Renal cortical epithelial cell (primary cell): ENCODE measurements around the gene RABL6. TPM values are rescaled to one million over a fixed set of nuclear protein-coding genes. Genes with fewer than 3 reads are reported as not detected.
A peak's percentile ranks its signal among the peaks of the same experiment; 100 is the strongest.
"Not testable (repeated sequence)": the region's sequence is repeated elsewhere in the genome, so short reads cannot be mapped to it uniquely, and the experiment has no call there.

Source experiments
- DNase-seq: peaks from one replicate; pipeline ENCODE4 v3.0.0-alpha.2; 2011; ENCODE audit warnings: low read depth
- total RNA-seq: library from RNA; depleted of rRNA; stranded (reverse); fragments of >200 nt; gene quantifications from 2 replicates; pipeline ENCODE4 v1.2.3, GENCODE V29; 2014

RABL6 gene
- total RNA-seq, 1 donor from 2014 or later, result 51.1 TPM

GRCh38 chr9:136775191-136775590 is 32.6 kb upstream of the RABL6 start:
- DNase-seq, result no peak

DNA sequence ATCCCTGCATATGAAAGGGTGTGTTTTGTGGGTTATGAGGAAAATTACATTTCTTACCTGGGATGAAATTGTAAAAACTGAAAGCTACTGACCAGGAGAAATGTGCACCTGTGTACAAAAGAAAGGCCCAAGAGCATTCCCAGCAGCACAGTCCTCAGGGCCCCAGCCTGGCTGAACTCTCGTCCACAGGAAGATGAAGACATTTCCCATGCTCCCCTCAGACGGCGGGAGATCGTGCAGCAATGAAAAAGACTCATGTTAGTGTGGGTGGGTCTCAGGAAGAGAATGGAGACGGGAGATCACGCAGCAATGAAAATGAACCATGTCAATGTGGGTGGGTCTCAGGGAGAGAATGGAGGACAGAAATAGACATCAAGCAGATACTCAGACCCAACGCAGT is 30.8 kb upstream of the RABL6 start:
- no peak for DNase-seq

DNA sequence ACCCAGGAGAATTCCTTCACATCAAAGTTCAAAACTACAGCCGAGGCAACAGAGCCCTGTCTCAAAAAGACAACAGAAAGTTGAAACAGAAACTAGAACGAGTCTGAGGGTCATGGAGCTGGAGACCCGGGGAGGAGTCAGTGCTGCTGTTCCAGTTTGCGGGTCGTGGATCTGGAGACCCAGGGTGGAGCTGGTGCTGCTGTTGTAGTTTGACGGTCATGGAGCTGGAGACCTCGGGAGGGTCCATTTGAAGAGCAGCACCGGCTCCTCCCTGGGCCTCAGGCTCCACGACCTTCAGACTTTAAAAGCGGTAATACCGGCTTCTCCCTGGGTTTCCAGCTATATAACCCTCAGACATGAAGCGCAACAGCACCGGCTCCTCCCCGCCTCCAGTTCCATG is 30.4 kb upstream of the RABL6 start:
- no peak for DNase-seq

GRCh38 chr9:136779808-136780207 is 27.9 kb upstream of the RABL6 start:
- DNase-seq, result no peak

DNA sequence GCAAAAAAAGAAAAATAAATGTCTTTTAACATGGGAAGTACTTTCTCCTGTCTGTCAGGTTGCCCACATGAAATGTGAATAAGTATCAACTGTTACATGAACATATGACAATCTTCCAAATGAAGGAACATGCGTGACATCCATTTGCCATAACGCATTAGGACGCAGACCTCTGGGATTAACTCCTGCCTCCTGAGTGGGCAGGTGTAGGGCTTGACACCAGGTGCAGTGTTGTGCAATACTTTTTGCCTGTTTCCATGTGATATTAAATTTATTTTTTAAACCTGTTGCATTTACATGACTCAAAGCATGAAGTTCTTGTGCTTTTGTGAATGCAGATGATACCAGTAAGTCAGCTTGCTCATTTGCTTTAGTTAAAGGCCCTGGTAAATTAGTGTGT is 25.3 kb upstream of the RABL6 start:
- no peak for DNase-seq

GRCh38 chr9:136784249-136784996 is 23.3 kb upstream of the RABL6 start:
- no peak for DNase-seq

DNA sequence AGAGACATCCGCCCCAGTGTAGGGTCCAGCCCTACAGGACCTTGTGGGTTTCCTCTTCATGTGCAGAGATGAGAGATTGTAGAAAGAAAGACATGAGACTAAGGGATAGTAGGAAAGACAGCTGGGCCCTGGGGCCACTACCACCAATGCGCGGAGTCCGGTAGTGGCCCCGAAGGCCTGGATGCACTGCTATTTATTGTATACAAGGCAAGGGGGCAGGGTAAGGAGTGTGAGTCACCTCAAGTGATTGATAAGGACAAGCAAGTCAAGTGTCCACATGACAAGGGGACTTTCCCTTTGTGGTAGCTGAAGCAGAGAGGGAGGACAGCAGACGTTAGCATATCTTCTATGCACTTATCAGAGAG is 22.8 kb upstream of the RABL6 start:
- DNase-seq, result no peak

DNA sequence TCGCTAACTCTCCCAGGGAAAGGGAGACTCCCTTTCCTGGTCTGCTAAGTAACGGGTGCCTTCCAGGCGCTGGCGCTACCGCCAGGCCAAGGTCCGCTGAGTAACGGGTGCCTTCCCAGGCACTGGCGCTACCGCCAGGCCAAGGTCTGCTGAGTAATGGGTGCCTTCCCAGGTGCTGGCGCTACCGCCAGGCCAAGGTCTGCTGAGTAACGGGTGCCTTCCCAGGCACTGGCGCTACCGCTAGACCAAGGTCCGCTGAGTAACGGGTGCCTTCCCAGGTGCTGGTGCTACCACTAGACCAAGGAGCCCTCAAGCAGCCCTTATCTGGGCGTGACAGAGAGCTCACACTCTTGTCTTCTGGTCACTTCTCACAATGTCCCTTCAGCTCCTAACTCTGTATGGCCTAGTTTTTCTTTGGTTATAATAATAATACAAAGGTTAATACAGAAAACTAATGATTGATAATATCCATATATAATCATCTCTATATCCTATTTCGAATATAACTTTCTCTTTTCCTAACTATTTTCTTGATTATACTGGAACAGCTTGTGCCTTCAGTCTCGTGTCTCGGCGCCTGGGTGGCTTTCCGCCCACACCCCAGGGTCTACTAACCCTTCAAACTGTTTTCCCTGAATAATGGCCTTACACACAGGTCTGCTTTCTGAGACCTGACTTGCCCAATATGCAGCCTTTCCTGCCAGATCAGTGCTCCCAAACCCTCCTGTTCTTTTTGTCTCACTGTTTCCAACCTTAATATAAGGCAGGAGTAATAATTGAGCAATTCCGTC is 22.0 kb upstream of the RABL6 start:
- not testable (repeated sequence) for DNase-seq

DNA sequence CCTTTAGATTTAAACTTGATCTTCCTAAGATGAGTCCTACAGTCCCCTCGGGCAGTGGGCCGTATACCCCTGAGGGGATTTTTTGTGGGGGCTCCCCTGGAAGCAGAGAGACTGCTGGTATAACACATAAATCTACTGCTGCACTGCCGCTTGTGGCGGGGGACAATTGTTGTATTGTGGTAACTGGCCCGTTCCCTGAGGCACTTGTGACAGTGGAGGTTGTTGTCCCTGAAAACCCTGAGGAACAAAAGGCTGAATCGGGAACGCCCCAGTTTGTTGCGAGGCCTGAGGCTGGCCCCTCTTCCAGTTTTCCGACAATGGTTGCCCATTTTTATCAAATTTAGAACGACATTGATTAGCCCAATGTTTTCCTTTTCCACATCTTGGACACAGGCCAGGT is 21.3 kb upstream of the RABL6 start:
- no peak for DNase-seq

- not testable (repeated sequence) for DNase-seq
These were observed 20.8 kb upstream of the RABL6 start for GRCh38 chr9:136786983-136787382.

- no peak for DNase-seq
These were observed 19.9 kb upstream of the RABL6 start for GRCh38 chr9:136787690-136788400.

DNA sequence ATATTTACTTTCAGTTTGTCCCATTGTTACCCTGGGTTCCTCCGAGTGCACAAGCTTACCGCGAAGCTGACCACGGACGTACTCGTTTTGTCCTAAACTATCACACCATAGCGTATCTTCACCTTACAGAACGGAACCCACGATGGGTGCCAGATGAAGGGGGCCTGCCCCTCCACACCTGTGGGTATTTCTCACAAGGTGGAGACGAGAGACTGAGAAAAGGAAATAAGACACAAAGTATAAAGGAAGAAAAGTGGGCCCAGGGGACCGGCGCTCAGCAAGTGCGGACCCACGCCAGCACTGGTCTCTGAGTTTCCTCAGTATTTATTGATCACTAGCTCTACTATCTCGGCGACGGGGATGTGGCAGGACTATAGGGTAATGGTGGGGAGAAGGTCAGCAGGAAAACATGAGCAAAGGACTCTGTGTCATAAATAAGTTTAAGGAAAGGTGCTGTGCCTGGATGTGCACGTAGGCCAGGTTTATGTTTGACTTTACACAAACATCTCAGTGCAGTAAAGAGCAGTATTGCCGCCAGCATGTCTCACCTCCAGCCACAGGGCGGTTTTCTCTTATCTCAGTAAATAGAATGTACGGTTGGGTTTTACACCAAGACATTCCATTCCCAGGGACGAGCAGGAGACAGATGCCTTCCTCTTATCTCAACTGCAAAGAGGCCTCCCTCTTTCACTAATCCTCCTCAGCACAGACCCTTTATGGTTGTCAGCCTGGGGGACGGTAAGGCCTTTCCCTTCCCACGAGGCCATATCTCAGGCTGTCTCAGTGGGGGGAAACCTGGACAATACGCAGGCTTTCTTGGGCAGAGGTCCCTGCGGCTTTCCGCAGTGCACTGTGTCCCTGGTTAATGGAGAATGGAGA is 18.9 kb upstream of the RABL6 start:
- not testable (repeated sequence) for DNase-seq

- DNase-seq, result no peak
These were observed 18.2 kb upstream of the RABL6 start for GRCh38 chr9:136789523-136789937.

GRCh38 chr9:136790640-136791515 is 16.9 kb upstream of the RABL6 start, which contains the start of gene TMEM141:
TMEM141 (plus strand) TSS chr9:136791344; CDS start chr9:136791371, 27 bp downstream.
- DNase-seq, result peak; percentile 94

DNA sequence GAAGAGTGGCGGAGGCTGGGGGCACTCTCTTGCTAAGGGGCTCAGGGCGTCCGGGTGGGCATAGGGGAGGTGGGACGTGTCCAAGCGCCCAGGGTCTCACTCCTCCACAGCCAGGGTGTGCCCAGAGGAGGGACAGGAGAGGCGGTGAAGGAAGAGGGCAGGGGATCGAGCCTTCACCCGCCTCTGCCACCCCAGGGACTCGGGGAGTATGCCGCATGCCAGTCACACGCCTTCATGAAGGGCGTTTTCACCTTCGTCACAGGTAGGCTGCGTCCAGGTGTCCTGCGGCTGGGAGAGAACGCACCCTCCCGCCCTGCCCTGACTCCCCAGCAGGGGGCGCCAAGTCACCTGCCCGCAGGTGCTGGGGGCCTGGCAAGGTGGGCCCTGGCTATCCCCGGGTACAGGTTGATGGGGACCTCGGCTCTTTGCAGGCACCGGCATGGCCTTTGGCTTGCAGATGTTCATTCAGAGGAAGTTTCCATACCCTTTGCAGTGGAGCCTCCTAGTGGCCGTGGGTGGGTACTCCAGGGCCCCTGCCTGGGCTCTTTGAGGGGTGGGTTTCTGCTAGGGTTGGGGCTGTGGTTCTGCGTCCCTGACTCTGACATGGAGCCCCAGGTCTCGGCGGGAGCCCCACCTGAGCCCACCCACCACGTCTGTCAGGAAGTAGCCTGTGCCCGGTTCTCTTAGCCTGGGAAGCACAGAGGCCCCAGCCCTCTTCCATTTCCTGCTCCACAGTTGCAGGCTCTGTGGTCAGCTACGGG is 16.1 kb upstream of the RABL6 start:
- no peak for DNase-seq

- no peak for DNase-seq
These were observed 15.2 kb upstream of the RABL6 start for GRCh38 chr9:136792321-136793085.

DNA sequence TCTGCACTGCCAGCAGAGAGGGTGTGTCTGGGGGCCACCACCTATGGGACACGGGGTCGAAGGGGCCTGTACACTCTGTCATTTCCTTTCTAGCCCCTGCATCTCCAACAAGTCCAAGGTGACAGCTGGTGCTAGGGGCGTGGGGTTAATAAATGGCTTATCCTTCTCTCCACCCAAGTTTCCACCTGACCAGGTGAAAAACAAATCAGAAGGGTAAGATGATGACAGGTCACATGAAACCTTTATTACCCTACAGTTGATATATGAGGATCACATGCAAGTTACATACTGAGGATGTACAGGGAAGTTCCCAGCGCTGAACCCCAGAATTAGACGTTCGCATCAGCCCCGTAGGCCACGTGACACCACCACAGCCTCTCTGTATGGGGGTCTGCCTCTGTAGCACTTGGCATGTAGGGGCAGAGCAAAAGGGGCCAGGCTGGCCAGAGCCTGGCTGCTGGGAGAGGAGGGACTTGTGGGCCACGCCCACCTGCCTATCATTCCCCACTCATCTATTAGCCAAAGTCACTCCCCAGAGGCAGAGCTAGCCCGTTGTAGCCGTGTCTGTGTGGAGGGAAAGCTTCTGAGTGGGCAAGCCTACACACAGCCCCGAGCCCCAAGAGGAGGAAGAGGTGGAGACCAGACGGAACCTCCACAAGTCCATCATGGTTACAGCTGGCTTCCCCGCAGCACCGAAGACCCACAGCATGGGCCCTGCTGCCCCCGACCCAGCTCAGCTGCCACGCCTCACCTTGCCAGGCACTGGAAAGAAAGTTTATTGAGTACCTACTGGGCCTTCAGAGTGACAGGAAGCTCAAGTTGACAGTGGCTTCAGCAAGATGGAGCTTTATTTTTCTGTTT is 14.4 kb upstream of the RABL6 start:
- DNase-seq, result no peak
